GM19455 (cell line): ENCODE results near the gene VPS37B.
"Not testable (repeated sequence)": the region's sequence is repeated elsewhere in the genome, so short reads cannot be mapped to it uniquely, and the experiment has no call there.

ENCODE experiments used
- ATAC-seq: cut with Tn5 transposase; IDR thresholded peaks from one replicate; pipeline ENCODE4 v1.9.1; 2021; ENCODE audit not compliant: unreplicated experiment

VPS37B gene

DNA sequence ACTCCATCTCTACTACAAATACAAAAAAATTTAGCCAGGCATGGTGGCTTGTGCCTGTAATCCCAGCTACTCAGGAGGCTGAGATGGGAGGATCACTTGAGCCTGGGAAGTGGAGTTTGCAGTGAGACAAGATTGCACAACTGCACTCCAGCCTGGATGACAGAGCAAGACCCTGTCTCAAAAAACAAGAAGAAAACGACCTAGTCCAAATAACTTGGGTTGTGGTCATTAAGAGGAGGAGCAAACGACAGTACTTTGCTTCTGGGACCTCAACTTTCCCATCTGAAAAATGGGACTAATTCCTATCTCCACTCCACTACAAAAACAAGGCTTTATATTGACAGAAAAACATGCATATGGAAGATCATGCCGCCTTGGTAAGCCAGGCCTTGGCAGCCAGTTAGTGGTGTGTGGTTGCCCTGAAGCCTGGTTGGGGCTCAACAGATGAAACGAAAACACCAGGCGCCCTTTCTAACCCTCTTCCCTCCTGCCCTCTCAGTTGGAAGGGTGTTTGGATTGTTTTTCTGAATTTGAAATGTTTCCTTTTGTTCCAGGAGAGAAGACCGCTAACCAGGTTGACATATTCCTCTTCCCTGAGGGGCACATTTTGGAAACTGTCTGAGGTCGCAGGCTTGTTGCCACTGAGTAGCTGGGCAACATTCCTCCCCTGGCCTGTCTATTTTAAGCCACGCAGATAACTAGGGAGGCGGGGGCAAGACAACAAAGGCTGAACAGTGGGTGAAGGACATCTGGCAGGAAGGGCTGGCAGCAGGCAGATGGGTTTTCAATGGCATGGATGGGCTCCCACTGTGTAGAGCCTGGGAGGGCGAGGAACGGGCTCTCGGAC is 13.7 kb upstream of the VPS37B start:
- ATAC-seq: no peak

DNA sequence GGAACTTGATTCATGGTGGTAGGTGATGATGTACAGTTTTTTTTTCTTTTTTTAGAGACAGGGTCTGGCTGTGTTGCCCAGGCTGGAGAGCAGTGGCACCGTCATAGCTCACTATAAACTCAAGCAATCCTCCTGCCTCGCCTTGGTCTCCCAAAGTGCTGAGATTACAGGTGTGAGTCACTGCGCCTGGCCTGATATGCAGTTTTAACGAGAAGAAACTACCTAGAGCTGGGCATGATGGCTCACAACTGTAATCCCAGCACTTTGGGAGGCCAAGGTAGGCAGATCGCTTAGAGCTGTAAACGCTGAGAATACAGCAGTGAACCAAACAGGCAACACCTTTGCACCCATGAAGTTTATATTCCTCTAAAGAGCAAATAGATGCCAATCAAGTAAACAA is 13.0 kb upstream of the VPS37B start:
- ATAC-seq: no peak

DNA sequence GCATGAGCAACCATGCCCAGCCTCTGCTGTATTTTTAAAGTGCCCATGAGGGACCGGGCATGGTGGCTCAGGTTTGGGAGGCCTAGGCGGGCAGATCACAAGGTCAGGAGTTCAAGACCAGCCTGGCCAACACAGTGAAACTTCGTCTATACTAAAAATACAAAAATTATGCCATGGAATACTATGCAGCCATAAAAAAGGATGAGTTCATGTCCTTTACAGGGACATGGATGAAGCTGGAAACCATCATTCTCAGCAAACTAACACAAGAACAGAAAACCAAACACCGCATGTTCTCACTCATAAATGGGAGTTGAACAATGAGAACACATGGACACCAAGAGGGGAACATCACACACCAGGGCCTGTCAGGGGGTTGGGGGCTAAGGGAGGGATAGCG is 9.3 kb upstream of the VPS37B start:
- ATAC-seq: not testable (repeated sequence)

DNA sequence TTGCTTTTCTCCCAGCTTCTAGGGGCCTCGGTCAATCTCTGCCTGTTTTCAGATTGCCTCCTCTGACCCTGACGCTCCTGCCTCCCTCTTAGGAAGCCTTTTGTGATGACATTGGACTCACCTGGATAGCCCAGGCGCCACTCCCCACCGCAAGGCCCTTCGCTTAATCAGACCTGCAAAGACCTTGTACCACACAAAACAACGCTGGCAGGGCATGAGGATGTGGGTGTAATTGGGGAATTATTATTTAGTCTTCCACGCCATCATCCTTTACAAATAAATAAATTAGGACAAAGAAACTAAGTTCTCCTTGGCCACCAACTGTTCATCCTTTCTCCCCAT is 7.7 kb upstream of the VPS37B start:
- ATAC-seq: no peak

DNA sequence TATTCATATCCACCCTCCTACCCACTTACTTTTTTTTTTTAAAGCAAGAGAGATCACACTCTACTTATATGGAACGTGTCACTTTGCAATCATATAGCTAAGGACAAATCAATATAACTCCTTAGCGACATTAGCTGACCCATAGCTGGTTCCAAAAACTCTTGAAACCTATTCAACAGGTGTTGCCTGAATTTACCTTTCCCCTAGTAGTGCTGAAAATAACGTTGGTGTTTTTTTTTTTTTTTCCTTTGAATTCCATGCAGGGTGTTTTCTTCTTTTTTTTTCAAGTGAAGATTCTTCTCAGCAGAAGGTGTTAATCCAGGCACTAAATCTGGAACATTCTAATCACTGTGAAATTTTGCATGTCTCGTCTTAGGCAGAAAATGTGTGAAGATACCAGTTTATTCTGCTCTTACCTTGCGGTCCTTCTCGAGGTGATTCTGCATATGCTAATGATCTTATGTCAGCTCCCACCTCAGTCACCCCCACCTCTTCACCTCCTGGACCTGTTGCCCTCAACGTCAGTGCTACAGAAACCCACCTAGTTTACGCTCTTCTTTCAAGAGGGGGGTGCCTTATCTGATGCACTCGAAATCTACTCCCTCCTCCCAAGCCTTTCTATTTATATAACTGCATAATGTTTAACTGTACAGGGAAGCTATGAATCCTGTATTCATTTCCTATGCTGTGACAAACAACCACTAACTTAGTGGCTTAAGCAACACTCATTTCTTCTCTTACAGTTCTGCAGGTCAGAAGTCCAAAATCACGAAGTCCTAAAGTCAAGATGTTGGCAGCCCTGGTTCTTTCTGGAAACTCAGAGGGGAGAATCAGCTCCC is 7.1 kb upstream of the VPS37B start:
- no peak for ATAC-seq

DNA sequence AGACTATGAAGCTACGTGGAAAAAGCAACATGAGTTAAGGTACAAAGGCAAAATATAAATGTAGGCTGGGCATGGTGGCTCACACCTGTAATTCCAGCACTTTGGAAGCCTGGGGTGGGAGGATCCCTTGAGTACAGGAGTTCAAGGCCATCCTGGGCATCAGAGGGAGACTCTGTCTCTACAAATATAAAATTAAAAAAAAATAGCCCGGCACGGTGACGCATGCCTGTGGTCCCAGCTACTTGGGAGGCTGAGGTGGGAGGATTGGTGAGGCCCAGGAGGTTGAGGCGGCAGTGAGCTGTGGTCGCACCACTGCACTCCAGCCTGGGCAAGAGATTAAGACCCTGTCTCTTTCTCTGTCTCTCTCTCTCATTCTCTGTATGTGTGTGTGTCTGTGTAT is 4.0 kb upstream of the VPS37B start:
- no peak for ATAC-seq

DNA sequence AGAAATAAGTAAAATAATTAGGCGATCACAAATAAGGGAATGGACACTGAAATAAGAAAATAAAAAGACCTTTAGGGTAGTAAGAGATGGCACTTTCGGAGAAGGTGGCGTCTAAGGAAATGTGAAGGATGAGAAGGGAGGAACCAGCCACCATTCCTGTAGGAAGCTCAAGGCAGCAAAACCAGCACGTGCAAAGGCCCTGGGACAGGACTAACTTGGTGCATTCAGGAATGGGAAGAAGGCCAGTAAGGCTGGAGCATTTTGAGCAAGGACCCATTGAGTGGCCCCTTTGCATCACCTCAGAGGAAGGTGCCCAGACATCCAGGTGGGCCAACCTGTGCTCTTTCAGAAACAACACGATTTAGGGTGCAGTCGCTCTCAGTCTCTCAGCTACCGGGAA is 738 bp upstream of the VPS37B start:
- no peak for ATAC-seq

DNA sequence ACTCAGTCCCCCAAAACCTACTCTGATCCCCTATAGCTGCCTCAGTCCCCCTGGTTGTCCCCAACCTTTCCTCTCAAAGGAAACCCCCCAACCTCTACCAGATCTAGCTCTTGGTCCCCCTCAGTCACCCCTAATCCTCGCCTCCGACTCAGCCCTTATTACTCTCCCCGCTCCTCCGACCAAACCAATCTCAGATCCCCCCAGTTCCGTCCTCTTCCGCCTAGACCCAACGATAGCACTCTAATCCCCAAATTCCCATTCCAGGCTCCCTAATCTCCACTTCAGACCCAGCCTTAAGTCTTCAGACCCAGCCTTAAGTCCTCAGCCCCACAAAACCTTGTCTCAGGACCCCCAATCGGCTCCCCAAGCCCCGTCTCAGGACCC is 612 bp downstream of the VPS37B start:
- no peak for ATAC-seq

DNA sequence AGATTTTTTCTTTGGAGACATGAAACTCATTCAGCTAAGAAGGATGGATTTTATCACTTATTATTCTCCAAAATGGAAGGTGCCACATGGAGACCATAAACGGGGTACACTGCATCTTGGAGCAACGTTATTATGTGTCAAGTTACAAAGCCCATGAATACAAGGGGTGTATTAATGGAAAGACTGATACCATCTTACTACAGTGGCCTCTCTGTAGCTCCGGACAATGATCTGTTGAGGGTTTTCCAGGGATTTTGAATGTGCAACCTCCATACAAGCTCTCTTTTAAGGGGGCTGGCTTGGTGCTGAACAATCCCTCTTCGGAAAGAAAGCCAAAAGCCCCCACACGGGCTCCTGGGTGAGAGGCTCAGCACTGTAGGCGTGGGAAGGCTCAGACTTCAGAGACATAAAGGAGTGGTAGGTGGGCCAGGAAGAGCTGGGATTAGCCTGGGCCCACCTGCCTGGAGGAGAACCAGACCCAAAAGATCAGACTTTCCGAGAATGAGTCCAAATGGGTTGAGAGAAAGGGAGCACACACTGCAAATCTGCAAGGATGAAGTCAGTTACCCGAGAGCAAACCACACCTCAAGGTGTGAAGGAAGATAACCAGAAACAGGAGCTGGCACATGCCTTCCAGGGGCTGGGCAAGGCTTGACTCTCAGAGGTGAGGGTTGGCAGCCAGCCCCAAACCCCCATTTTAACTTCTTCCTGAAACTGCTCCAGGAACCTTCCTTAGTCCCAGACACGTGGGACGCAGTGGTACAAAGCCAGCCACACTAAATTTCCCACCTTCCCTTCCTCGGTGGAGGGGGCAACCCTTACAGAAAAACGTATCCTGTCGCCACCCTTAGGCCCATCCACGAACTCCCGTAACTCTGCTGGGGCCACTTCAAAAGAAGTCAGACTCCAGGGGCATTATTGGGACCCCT is 1.5 kb downstream of the VPS37B start:
- ATAC-seq: no peak

DNA sequence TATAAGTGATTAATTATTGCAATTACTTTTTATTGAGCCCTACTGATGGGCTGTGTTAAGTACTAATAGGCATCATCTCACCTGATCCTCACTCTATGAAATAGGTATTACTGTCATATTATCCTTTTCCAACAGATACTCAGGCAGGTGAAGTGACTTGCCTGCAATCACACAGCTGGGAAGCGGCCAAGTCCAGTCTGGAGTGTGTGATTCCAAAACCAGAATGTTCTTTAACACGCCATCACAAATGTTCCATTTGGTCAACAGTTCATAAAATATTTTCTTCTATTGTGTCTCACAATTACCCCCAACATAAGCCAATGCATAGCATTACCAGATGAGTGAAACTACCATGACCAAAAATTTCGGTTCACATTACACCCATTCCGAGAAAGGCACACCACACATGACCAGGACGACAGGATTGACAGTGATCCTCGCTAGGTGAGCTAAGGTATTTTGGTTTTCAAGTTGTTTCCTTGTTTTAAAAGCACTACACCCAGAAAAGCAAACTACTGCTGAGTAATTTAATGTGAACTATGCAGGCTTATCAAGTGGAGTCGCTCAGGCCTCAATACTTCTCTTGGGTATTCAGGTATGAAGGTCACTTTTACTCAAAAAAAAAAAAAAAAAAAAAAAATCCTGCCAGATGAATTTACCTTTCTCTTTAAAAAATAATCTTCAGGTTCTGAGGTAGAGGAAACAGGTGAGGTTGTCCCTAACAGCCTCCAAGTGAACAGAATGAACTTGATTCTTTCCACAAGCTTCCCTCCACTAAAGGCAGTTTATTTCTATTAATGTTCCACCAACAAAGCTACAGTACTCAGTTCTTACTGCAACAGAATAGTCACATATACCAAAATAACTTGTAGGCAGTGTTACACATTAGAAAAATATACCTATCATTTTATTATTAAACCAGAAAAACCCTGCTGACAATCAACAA is 2.4 kb downstream of the VPS37B start:
- ATAC-seq: no peak

DNA sequence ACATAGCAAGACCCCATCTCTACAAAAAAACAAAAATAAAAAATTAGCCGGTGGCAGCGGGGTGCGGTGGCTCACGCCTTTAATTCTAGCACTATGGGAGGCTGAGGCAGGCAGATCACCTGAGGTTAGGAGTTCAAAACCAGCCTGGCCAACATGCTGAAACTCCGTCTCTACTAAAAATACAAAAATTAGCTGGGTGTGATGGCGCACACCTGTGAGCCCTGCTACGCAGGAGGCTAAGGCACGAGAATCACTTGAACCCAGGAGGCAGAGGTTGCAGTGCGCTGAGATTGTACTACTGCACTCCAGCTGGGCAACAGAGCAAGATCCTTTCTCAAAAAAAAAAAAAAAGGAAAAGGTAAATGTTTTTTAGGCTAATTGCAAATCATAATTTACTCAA is 3.2 kb downstream of the VPS37B start:
- not testable (repeated sequence) for ATAC-seq

DNA sequence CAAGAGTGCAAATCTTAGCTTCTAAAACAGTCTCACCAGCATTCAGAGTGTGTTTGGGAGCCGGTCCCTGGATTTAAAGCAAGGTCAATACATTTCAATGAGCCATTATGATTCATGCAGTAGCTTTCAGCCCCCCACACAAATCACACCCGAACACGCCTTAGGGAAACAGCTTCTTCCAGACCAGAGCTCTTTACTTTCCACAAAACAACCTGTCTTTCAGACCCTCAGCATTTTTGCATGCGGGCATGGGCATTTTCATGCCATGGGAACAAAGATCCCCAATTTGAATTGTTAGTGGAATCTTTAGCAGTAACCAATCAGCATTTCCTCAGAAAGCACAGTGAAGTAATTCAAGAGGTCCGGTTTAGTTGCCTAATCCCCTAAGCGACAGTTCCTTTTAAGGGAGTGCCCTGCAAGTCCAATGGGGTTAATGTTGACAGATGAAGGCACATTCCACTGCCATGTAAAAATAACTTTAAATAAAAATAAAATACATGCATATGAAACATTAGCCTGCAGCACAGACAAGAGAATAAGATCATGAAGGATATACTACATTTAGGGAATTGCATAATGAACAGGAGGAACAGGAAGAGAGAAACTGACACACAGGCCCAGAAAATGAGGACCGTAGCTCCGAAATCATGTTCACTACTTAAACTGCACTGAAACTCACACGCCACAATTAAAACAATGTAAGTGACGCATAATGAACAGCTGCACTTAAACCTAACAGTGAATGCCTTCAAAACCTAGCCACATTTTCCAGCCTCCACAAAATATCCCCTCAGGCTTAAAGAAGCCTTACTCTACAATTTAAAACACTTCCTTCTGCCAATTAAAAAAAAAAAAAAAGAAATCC is 4.0 kb downstream of the VPS37B start:
- no peak for ATAC-seq

DNA sequence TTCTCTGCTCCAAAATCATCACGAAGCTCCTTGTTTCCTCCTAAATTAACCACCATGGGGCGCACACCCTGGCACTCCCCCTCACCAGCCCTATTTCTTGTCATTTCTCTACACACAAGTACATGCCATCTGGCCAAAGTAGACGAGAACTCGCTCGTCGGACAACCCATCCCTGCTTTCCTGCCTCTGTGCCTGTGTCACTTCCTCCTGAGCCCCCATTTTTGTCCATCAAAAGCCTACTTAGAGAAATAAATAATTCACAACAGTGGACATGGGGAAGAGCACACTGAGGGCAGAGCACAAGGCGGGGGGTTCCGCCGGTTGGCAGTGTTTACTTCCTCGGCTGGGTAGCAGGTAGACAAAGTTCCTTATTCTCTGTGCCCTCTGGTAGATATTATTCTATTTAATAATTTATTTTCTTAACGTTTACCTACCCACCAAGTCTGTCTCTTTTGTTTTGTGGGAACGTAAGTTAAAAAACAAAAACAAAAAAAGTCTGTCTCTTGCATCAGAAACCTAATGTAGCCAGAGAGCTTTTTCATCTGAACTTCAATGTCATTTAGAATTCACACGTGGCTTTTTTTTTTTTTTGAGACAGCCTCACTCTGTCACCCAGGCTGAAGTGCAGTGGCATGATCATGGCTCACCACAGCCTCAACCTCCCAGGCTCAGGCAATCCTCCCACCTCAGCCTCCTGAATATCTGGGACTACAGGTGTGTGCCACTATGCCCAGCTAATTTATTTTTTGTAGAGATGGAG is 6.0 kb downstream of the VPS37B start:
- no peak for ATAC-seq

DNA sequence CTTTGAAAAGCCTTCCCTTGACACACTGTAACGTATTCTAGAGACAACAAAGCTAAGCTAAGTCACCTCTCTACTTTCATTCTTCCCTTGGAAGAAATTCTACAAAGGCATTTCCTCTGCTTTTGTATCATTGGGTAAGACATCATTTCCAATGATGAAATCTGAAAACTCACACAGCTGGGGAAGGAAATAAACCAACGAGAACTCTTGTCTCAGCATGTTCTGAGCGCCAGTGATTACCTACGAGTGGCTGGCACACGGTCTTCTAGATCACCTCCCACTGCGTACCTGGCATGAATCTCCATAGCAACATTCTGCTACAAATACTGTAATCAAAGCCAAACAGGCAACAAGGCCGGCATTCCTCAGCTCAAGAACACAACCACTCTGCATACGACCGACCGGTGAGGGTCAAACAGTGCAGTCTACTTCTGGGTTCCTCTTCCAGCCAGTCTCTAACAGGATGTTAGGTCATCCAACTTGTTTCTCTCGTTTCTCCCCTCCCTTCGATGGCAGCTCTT is 7.6 kb downstream of the VPS37B start:
- ATAC-seq: peak; percentile 39

DNA sequence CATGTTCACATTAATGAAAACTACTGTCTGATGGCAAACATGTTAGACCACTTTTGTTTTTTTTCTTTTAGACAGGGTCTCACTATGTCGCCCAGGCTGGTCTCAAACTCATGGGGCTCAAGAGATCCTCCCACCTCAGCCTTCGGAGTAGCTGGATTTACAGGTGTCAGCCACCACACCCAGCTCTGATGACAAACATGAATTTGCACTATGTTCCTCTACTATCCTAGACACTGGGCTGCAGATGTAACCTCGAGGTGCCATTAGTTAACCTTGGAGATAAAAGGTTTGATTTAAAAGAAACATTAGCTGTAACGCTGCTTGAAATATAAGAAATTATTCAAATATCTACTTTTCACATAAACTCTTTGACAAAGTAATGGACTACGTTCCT is 8.1 kb downstream of the VPS37B start:
- peak; percentile 33 for ATAC-seq

DNA sequence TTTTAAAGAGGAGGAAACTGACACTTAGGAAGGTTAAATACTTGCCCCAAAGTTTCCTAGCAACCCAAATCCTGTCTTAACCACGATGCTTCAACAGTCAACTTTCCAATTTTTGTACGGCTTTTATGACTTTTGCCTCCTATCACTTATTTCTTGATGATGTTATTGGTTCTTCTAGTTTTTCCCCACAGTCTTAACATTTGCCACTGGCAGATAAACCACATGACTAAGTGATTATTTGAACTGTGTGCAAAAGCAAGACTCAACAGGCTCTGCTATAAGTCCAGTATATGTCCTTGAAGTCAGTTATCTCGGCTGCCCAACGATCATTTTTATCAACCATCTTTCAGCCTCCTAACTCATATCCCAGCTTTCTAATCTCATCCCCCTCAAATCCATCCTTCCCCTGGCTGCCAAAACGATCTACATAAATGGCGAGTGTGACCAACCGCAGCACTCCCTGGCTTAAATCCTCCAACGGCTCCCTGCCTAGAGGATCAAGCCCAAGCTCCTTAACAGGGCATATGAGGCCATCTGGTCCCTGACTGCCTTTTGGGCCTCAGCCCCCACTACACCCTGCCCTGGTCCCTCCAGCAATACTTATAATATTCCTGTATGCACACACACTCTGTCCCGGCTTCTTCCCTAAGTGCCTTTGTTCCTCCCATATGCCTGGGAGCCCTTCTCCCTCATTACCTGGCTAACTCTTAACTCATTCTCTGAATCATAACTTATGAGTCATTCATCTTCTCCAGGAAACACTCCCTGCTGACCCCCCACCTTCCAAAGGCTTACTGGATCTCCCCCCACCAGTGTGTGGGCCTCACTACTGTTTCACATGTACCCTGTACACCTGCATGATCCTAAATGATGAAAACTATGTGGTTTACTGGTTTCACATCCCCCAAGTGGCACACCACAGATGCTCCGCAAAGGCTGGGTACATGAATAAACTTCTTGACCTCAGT is 8.8 kb downstream of the VPS37B start:
- peak; percentile 84 for ATAC-seq

DNA sequence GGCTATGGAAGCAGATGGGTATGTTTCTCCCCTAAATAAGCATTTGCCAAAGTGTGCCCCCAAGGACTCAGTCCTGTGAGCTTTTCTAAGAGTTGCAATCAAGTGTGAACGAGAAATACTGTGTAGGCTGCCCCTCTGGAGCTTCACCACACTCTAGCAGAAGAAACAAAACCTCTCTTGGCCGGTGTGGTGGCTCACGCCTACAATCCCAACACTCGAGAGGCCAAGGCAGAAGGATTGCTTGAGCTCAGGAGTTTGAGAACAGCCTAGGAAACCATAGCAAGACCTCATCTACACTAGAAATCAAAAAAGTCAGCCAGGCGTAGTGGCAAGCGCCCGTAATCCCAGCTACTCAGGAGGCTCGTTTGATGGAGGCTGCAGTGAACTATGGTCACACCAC is 9.8 kb downstream of the VPS37B start:
- ATAC-seq: no peak
